Cardiac septum (tissue), 1 donor: ENCODE results near the gene PIP4K2A. TPM values are rescaled to one million over a fixed set of nuclear protein-coding genes. Genes with fewer than 3 reads are reported as not detected.

Experiments used
- DNase-seq: peaks from one replicate; pipeline ENCODE4 v3.0.0-alpha.2; 2020; ENCODE audit warnings: low spot score
- intact Hi-C: fragments of 100-400 bp; cut with DNase I; formaldehyde crosslinking; loops from one replicate; pipeline ENCODE4 v1.14.0; 2022
- total RNA-seq: library from RNA; stranded (reverse); fragmentation: NEBNext Ultra II Directional; extraction: Animal tissue kit (Norgen Biotek cat#: 25700); gene quantifications from one replicate; pipeline ENCODE4 v1.2.1, GENCODE V29; 2021
- donor health status: DM: no; HTN: no; CAD: no.

Gene PIP4K2A
- total RNA-seq, 1 donor from 2014 or later: 20.0 TPM

- intact Hi-C loops: no loop called here
- no peak for DNase-seq
These were observed 130.7 kb downstream of the PIP4K2A start for GRCh38 chr10:22583683-22584082.

DNA sequence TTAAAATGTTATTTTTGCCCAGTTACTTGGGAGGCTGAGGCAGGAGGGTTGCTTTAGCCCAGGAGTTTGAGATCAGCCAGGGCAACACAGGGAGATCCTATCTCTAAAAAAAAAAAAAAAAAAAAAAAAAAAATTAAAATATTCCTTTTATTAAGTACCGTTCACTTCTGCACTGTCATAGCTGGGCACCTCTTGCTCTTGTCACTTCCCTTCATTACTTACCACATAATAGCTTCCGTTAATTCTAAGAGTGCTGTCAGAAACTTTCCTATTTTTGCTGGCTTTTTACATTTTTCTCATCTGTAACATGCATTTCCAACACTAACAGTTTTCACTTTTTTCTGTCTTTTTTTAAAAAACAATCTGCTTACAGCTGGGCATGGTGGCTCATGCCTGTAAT is 132.9 kb downstream of the PIP4K2A start:
- DNase-seq: no peak
- intact Hi-C loops: no loop called here

DNA sequence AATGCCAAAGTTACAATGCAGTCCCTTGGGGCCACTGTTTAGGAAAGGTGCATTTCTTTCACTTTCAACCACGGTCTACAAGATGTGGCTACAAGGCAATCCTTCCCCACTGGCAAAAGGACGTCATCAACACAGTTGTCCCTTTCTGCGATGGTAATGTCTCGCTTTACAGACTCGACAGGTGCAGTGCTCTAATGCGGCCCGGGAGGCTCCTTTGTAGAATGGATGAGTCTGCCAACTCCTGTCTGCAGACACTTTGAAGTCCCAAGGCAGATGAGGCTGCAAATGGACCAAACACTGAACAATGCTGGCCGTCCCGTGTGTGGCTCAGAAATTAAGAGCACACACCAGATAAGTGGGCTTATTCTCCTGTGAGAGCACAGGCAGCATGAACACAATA is 133.7 kb downstream of the PIP4K2A start:
- intact Hi-C loops: no loop called here
- DNase-seq: no peak

DNA sequence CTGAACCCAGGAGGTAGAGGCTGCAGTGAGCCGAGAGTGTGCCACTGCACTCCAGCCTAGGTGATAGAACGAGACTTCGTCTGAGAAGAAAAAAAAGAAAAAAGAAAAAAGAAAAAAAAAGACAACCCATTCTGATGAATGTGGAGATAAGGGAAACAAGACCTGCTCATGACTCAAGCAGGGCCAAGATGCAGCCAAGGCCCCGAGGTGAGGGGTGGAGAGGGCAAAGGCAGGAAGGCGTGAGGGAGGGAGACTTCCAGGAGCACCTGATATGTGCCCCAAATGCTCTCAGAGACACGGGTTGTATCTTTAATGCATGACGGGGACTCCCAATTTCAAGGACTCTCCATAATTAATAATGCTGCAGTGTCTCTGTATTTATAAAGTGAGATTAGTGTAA is 134.6 kb downstream of the PIP4K2A start:
- no peak for DNase-seq
- intact Hi-C loops: loop anchor here (10.0 kb wide), 2 partner anchors 405 to 485 kb away; no protein-coding TSS in a partner anchor

DNA sequence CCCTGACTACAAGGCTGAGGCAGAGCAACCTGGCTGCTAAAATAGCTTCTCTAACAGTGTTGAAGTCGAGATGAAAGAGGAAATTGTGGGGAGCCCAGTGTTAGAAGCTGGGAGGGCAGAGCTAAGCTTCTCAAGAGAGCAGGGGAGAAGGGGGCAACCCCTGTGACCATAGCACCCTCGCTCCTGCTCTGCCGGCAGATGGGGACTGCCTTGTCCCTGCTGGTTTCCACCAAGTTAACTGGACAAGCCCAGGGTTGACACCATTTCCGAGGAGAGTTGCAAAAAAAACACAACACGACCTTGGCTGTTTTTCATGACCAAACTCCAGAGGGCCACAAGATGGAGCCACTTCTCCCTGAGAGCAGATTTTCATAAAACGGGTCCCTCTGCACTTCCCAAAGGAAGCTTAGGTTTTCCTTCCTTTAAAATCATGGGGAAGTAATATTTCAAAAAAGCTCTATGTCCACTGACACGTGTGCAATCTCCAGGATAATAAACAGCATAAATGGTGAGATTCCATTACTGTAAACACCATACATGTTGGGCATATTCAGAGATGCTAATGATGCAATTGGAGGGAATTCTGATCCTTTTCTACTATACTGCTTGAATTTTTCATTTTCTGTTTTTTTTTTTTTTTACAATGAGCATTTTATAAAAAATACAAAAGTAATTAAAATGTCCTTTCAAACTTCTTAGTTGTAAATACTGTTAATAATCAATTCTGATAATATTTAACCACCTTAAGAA is 140.4 kb downstream of the PIP4K2A start:
- intact Hi-C loops: loop anchor here (10.0 kb wide), 2 partner anchors 411 to 491 kb away; no protein-coding TSS in a partner anchor

DNA sequence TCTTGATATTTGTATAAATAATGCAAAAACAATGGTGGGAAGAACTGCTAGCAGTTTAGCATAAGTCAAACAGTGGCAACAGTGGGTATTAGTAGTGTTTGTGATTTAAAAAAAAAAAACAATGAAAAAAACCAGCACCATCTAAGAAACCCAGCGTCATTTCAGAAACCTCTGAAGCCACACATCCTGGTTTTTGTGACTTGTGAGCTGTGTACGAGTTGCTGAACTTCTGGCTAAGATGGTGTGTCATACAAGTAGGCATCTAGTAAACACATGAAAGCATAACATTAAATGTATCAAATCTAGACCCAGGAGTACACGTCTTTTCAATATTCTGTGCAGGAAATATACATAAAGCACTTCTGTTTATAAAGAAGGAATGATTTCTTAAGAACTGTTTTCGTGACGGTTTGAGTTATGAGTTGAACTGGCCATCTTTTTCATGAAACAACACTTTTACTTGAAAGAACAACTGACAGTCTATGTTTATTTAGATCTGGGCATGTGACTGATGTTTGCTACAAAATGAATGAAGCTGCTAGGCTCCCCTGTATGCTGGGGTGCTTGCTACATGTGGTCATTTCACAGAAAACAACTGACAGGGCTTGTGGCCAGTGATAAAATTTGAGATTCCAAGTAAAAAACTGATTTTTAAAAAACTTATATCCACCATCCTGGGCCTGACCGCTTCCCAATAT is 143.5 kb downstream of the PIP4K2A start:
- intact Hi-C loops: loop anchor here (10.0 kb wide), 2 partner anchors 414 to 494 kb away; no protein-coding TSS in a partner anchor
- DNase-seq: no peak

More for the DNA sequence above, 140.4 kb downstream of the PIP4K2A start:
- DNase-seq: no peak

DNA sequence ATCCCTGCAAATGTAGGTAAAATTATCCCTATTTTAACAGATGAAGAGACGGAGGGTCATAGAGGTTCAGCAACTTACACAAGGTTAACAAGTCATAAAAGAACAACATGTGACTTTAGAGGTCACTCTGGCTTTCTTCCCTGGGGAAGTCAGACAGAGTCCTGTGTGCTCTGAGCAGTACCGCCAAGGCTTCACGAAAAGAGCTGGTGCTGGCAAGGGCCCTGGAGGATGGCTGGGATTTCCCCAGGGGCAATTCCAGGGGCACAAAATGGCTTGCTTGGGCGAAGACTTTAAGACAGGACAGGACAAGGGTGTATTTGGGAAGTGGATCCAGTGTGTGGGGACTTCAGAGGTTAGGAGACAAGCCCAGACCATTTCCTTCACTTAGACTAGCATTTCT is 144.1 kb downstream of the PIP4K2A start:
- intact Hi-C loops: loop anchor here (10.0 kb wide), 2 partner anchors 415 to 495 kb away; no protein-coding TSS in a partner anchor
- no peak for DNase-seq

DNA sequence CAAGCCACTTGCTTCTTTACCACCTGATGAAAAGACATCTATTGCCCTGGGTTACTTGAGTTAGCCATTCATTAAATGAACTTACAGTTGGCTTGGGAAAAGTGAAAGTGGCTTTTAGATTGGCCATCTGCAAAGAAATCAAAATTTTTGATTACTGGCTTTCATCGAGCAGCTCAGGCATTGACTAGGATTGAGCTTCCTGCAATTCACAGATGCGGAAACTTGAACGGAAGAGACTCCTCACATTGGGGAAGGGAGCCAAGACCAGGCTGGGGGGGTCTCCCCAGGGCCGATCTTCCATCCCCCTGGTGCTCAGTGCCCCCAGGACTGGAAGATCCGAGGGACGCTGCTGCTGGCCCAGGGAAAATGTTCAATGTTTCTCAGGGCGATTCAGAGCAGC is 145.4 kb downstream of the PIP4K2A start:
- no peak for DNase-seq
- intact Hi-C loops: no loop called here

- intact Hi-C loops: no loop called here
- no peak for DNase-seq
These were observed 150.3 kb downstream of the PIP4K2A start for GRCh38 chr10:22564060-22564459.

- intact Hi-C loops: no loop called here
- DNase-seq: no peak
These were observed 152.5 kb downstream of the PIP4K2A start for GRCh38 chr10:22561909-22562308.

- intact Hi-C loops: no loop called here
- no peak for DNase-seq
These were observed 153.5 kb downstream of the PIP4K2A start for GRCh38 chr10:22560913-22561239.

DNA sequence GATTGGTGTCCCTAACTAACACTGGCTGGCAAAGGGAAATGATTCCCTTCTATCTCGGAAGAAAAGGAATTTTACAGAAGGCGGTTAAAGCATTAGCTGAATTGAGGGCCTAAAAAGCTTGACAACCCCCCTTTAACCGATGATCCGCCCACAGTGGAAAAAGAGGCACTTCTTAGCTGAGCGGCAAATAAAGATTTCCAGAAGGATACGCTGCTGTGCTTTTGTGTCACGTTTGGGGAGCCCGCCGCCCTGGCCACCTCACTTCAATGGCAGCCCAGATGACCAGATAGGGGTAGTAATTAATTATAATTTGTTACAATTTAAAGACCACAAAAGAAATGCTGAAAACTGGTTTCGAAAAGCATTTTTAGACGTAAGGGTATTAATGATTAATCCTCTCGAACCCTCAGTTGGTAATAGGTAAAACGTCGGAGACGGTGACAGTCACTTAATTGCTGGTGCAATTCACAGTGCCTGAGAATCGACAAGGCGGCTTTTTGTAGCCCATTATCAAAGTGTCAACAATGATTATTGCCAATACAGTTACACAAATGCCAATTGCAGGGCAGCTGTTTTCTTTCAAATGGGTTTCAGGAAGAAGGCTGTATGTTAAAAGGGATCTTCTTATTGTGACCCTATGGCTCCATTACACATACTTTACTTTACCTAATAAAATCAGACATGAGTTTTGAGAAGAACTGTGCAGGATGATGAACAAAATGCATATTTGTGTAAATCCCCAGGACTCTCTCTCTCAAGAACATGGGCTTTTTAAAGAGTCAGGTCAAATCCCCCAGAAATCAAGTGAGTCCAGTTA is 154.1 kb downstream of the PIP4K2A start:
- no peak for DNase-seq
- intact Hi-C loops: no loop called here

DNA sequence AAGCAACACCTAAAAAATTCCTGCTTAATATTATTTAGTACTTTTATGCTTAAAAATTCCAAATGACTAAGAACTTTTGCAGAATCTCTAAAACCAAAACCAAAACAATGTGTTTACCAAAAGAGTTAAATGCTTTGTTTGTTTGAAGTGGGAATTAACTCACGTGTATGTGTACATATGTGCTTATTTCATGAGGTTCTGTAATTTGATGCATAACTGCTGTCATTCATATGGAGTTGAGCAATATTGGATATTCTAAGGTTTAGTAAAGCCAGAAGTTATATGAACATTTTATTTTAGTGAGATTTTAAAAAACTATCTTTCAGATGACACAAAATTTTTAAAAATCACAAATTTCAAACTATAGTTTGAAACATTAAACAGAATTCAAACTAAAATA is 157.1 kb downstream of the PIP4K2A start:
- DNase-seq: no peak
- intact Hi-C loops: no loop called here

- intact Hi-C loops: no loop called here
These were observed 157.6 kb downstream of the PIP4K2A start for GRCh38 chr10:22556774-22557173.

GRCh38 chr10:22554461-22555182 is 159.8 kb downstream of the PIP4K2A start:
- intact Hi-C loops: no loop called here
- DNase-seq: no peak

More at GRCh38 chr10:22556774-22557173, 157.6 kb downstream of the PIP4K2A start:
- DNase-seq: no peak

GRCh38 chr10:22553452-22553995 is 160.9 kb downstream of the PIP4K2A start:
- DNase-seq: no peak
- intact Hi-C loops: no loop called here

GRCh38 chr10:22552888-22553378 is 161.4 kb downstream of the PIP4K2A start:
- no peak for DNase-seq
- intact Hi-C loops: no loop called here

GRCh38 chr10:22551681-22552365 is 162.6 kb downstream of the PIP4K2A start:
- intact Hi-C loops: no loop called here
- DNase-seq: no peak

DNA sequence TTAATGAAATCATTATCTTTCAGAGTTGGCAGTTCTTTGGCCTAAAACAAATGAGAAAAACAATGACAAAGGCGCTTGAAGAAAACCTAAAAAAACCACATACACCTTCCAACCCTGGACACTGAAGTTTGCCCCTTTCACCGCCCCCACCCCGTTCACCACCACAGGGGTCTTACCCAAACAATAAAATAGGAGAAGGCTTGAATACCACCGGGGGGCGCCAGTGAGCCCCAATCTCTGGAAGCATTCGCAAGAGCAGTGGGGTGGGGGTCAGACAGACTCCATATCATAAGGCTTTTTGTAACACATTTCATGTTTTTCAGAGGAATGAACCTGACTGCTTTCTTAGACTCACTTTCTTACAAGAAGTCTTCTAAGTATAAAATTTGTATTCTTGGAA is 163.6 kb downstream of the PIP4K2A start:
- no peak for DNase-seq
- intact Hi-C loops: no loop called here
